Mammary epithelial cell (primary cell): ENCODE data around the gene CSRNP3.

Source experiments
- CTCF ChIP-seq, 2 donors: IDR thresholded peaks in 1 of 2; conservative IDR thresholded peaks in 1 of 2; 2 replicates each; pipeline ENCODE4 v1.5.1; 2011 to 2012; ENCODE audit warnings: inconsistent platforms in 2 of 2, low read length in 2 of 2, mild to moderate bottlenecking in 2 of 2, control low read depth in 1 of 2, low read depth in 1 of 2; ENCODE audit not compliant: insufficient read depth in 1 of 2; ENCODE audit errors: extremely low read depth in 1 of 2
- EZH2 ChIP-seq: IDR thresholded peaks from 2 replicates; pipeline ENCODE4 v1.6.1; 2012; ENCODE audit warnings: low read length, inconsistent platforms, borderline replicate concordance

DNA sequence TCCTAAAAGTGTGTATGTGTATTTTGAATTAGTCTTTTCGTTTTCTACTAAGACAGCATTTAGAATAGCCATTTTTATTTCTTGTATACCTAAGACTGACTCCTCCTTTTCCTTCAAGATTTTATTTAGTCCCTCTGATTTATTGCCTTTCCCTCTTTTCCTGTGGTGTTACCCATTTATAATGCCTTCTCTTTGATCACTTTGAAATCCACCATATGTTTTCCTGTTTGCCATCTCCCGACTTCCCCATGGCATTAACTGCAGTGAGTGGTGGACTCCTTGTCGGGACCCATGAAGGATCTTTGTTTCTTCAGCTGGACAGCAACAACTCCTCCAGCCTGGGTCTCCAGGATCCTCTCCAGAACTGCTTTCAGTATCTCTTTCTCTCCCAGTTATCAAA lies 160.7 kb downstream of the CSRNP3 start:
- no peak for TF ChIP-seq CTCF (conservative IDR thresholded peaks at IDR 0.05 in 1 of 2, IDR thresholded peaks at IDR 0.05 in 1 of 2; ENCODE audit: extremely low read depth in 1 of 2, insufficient read depth in 1 of 2, low read depth in 1 of 2, low read length in 2 of 2)
- TF ChIP-seq EZH2 = no peak
